Measurements from ENCODE around the gene SERGEF. TPM values are rescaled to one million over a fixed set of nuclear protein-coding genes. Genes with fewer than 3 reads are reported as not detected.
"Not testable (repeated sequence)": the region's sequence is repeated elsewhere in the genome, so short reads cannot be mapped to it uniquely, and the experiment has no call there.

Gene SERGEF
- total RNA-seq, 1 donor from 2014 or later, result 27.0 TPM

- Histone ChIP-seq H3K4me3 (ENCODE audit: low read depth, low read length) (no peak overlapping the region), H3K36me3 (ENCODE audit: control insufficient read depth, insufficient read depth, low read length) (no peaks in the 10 kb centered on the region), H3K27me3 (ENCODE audit: control insufficient read depth, insufficient read depth, low read length) (no peaks in the 10 kb centered on the region)
- TF ChIP-seq, protein P1, sequence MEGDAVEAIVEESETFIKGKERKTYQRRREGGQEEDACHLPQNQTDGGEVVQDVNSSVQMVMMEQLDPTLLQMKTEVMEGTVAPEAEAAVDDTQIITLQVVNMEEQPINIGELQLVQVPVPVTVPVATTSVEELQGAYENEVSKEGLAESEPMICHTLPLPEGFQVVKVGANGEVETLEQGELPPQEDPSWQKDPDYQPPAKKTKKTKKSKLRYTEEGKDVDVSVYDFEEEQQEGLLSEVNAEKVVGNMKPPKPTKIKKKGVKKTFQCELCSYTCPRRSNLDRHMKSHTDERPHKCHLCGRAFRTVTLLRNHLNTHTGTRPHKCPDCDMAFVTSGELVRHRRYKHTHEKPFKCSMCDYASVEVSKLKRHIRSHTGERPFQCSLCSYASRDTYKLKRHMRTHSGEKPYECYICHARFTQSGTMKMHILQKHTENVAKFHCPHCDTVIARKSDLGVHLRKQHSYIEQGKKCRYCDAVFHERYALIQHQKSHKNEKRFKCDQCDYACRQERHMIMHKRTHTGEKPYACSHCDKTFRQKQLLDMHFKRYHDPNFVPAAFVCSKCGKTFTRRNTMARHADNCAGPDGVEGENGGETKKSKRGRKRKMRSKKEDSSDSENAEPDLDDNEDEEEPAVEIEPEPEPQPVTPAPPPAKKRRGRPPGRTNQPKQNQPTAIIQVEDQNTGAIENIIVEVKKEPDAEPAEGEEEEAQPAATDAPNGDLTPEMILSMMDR (IDR thresholded peaks at IDR 0.05; ENCODE audit: insufficient read depth, low read length, poor library complexity, severe bottlenecking), result no peak
- DNase-seq (ENCODE audit: low read depth), result no peak
Observed at GRCh38 chr11:17898782-17899181, 114.1 kb downstream of the SERGEF start.

DNA sequence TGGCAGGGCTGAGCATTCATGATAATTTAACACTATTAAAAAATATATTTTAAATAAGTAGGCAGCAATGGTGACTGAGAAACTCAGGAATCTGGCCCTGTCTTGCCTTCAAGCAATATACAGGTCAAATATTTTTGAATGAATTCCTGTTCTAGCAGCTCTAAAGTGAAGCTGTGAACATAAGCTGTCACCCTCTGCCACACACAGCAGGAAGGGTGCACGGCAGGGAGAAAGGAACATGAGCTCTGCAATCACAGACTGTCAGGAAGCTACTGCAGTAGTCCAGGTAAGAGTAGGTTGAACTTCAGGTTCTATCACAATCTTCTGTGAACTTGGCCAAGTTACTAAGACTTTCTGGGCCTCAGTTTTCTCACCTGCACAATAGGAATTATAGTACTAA lies 114.8 kb downstream of the SERGEF start:
- DNase-seq (ENCODE audit: low read depth), result no peak
- Histone ChIP-seq H3K27me3 (ENCODE audit: control insufficient read depth, insufficient read depth, low read length) (no peaks in the 10 kb centered on the region), H3K36me3 (ENCODE audit: control insufficient read depth, insufficient read depth, low read length) (no peaks in the 10 kb centered on the region), H3K4me3 (ENCODE audit: low read depth, low read length) (no peak overlapping the region)
- TF ChIP-seq, protein P1 (IDR thresholded peaks at IDR 0.05; ENCODE audit: insufficient read depth, low read length, poor library complexity, severe bottlenecking), result no peak

DNA sequence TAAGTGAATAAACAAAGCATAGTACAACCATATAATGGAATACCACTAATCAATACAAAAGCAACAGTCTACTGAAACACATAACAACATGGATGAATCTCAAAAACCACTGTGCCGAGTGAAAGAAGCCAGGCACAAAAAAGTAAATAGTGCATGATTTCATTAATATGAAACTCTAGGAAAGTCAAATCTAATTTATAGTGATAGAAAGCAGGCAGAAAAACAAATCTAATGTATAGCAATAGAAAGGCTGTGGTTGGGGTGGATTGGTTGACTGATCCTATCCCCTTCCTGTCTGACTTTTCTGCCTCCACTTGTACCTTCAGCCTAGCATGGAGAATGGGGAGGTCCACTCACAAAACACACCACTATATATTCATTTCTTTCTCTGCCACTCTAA lies 115.4 kb downstream of the SERGEF start:
- H3K27me3 ChIP-seq (ENCODE audit: control insufficient read depth, insufficient read depth, low read length), result no peaks in the 10 kb centered on the region
- H3K4me3 ChIP-seq (ENCODE audit: low read depth, low read length), result no peak overlapping the region
- no peaks in the 10 kb centered on the region for H3K36me3 ChIP-seq (ENCODE audit: control insufficient read depth, insufficient read depth, low read length)
- TF ChIP-seq, protein P1 (IDR thresholded peaks at IDR 0.05; ENCODE audit: insufficient read depth, low read length, poor library complexity, severe bottlenecking), result no peak
- no peak for DNase-seq (ENCODE audit: low read depth)

- not testable (repeated sequence) for DNase-seq (ENCODE audit: low read depth); H3K27me3 ChIP-seq (ENCODE audit: control insufficient read depth, insufficient read depth, low read length); H3K36me3 ChIP-seq (ENCODE audit: control insufficient read depth, insufficient read depth, low read length); H3K4me3 ChIP-seq (ENCODE audit: low read depth, low read length)
Observed at GRCh38 chr11:17896496-17897151, 116.2 kb downstream of the SERGEF start.

GRCh38 chr11:17894929-17895658 lies 117.8 kb downstream of the SERGEF start:
- H3K4me3 ChIP-seq (ENCODE audit: low read depth, low read length), result no peak overlapping the region
- no peak for DNase-seq (ENCODE audit: low read depth)
- H3K36me3 ChIP-seq (ENCODE audit: control insufficient read depth, insufficient read depth, low read length), result no peaks in the 10 kb centered on the region
- TF ChIP-seq, protein P1 (IDR thresholded peaks at IDR 0.05; ENCODE audit: insufficient read depth, low read length, poor library complexity, severe bottlenecking), result no peak
- no peaks in the 10 kb centered on the region for H3K27me3 ChIP-seq (ENCODE audit: control insufficient read depth, insufficient read depth, low read length)

DNA sequence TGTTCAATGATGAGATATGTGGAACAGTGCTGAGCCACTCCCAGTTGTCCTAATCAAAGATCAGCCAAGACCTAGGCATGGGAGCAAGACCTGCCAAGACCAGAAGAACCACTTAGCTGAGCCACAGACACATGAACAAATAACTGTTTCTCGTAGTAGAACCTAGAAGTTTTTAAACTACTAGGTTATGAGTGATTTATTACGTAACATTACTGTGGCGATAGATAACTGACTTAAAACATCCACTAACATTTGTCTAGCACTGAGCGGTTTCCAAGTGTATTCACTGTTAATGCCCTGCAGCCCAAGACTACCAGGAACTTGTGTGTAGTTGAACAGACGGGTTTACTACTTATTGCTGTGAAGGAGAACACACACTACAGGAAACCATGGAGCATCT lies 120.4 kb downstream of the SERGEF start:
- Histone ChIP-seq H3K27me3 (ENCODE audit: control insufficient read depth, insufficient read depth, low read length) (no peaks in the 10 kb centered on the region), H3K4me3 (ENCODE audit: low read depth, low read length) (no peak overlapping the region), H3K36me3 (ENCODE audit: control insufficient read depth, insufficient read depth, low read length) (no peaks in the 10 kb centered on the region)
- no peak for DNase-seq (ENCODE audit: low read depth)
- TF ChIP-seq, protein P1 (IDR thresholded peaks at IDR 0.05; ENCODE audit: insufficient read depth, low read length, poor library complexity, severe bottlenecking), result no peak
